GM12875 (cell line): ENCODE results near the gene PLTP.
"Not testable (repeated sequence)": the region's sequence is repeated elsewhere in the genome, so short reads cannot be mapped to it uniquely, and the experiment has no call there.

ENCODE experiments used
- H3K4me3 ChIP-seq: one replicate; pipeline ENCODE4 v1.5.1; 2011; ENCODE audit warnings: low read depth, low read length, control low read depth
- CTCF ChIP-seq: IDR thresholded peaks from 2 replicates; pipeline ENCODE4 v1.5.1; 2011; ENCODE audit warnings: low read depth, mild to moderate bottlenecking, control low read depth, inconsistent platforms, low read length, moderate library complexity, borderline replicate concordance; ENCODE audit not compliant: insufficient read depth

Gene PLTP

GRCh38 chr20:45886590-45887345 lies 25.2 kb downstream of the PLTP start:
- no peak for TF ChIP-seq CTCF
- H3K4me3 ChIP-seq, result no peak overlapping the region

GRCh38 chr20:45883100-45883469 lies 28.9 kb downstream of the PLTP start:
- TF ChIP-seq CTCF, result no peak
- no peak overlapping the region for H3K4me3 ChIP-seq

GRCh38 chr20:45882469-45883099 lies 29.4 kb downstream of the PLTP start:
- no peak overlapping the region for H3K4me3 ChIP-seq
- no peak for TF ChIP-seq CTCF

GRCh38 chr20:45880988-45881788 lies 30.8 kb downstream of the PLTP start, which contains the start of gene ZSWIM1:
Gene ZSWIM1, plus strand, starts transcription at chr20:45881227. Its CDS starts 1,366 bp downstream, at chr20:45882593.
- H3K4me3 ChIP-seq, result peak within 1 kb of the TSS; percentile 62
- no peak for TF ChIP-seq CTCF

- TF ChIP-seq CTCF, result no peak
Observed at GRCh38 chr20:45878076-45878761, 33.7 kb downstream of the PLTP start.

GRCh38 chr20:45874576-45874975 lies 37.4 kb downstream of the PLTP start:
- no peak for TF ChIP-seq CTCF
- no peak overlapping the region for H3K4me3 ChIP-seq

More at GRCh38 chr20:45878076-45878761, 33.7 kb downstream of the PLTP start:
- no peak overlapping the region for H3K4me3 ChIP-seq

GRCh38 chr20:45874104-45874481 lies 37.9 kb downstream of the PLTP start:
- not testable (repeated sequence) for H3K4me3 ChIP-seq
